Tongue (tissue), 2 donors: Measurements from ENCODE around the gene KPNA1. TPM values are rescaled to one million over a fixed set of nuclear protein-coding genes. Genes with fewer than 3 reads are reported as not detected.
A peak's percentile ranks its signal among the peaks of the same experiment; 100 is the strongest.
"Not testable (repeated sequence)": the region's sequence is repeated elsewhere in the genome, so short reads cannot be mapped to it uniquely, and the experiment has no call there.

Source experiments
- DNase-seq: peaks from one replicate; pipeline ENCODE4 v3.0.0-alpha.2; 2015
- total RNA-seq: library from RNA; depleted of rRNA; stranded (reverse); fragments of >200 nt; gene quantifications from one replicate; pipeline ENCODE4 v1.2.3, GENCODE V29; 2014

KPNA1 gene
- total RNA-seq, 1 donor from 2014 or later = 42.6 TPM

DNA sequence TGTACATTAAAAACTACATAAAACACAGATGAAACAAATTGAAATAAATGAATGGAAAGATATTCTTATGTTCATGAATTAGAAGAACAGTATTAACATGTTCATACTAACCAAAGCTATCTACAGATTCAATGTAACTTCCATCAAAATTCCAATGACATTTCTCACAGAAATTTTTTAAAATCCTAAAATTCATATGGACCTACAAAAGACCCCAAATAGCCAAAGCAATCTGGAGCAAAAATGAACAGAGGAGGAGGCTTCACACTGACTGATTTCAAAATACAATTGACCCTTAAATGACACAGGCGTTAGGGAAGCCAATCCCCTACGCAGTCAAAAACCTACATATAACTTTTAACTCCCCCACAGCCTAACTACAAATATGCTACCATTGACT lies 39.4 kb downstream of the KPNA1 start:
- no peak for DNase-seq

DNA sequence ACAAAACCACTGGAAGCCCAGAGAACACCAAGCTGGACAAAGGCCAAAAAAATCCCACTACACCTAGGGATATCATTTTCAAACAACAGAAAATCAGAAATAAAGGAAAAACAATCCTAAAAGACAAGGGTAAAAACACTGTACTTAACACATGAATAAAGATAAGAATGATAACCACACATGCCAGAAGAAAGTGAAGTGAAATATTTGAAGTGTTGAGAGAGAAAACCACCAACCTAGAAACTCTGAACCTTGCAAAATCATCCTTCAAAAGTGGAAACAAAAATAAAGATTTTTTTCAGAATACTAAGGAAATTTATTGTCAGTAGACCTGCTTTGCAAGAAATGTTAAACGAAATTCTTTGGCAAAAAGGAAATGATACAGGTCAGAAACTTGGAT lies 45.1 kb downstream of the KPNA1 start:
- no peak for DNase-seq

GRCh38 chr3:122468896-122469533 lies 45.7 kb downstream of the KPNA1 start:
- DNase-seq = no peak

- DNase-seq = no peak
Observed at GRCh38 chr3:122466701-122467240, 48.0 kb downstream of the KPNA1 start.

DNA sequence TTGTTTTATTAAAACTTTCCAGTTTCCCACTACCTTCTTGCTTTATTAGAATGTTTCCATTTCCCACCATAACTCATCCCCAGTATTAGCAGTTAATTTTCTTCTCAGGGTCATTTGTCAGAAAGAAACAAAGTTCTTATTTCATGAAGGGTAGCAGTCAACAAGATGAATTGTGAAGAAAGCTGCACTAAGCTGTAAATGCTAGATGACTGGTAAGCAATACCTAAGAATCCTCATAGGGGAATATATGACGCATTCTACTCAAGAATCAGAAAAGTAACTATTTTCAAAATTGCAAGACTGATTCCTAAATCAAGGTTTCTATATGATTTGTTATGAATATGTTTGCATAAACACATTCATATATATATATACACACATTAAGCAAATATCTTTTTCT lies 50.1 kb downstream of the KPNA1 start:
- DNase-seq = no peak

GRCh38 chr3:122462406-122462805 lies 52.3 kb downstream of the KPNA1 start:
- DNase-seq = no peak

- DNase-seq = no peak
Observed at GRCh38 chr3:122461806-122462205, 52.9 kb downstream of the KPNA1 start.

- DNase-seq = peak; percentile 42
Observed at GRCh38 chr3:122458992-122459391, 55.7 kb downstream of the KPNA1 start.

DNA sequence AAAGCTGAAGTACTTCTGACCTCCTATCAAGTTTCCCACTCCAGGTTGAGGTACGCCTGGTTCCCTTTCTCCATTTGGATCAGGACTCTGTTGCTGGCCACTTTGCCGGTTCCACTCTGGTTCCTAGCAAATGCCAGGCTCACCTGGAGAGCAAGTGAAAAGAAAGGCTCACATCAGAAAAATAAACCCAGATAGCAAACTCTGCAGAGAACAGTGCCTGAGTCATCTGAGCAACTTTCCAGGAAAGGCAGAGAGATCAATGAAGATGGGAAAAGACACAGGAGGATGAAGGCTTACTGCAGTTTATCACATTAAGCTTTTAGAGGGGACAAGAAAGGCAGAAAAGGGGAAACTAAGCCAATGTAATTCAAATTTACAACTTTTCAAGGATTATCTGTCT lies 57.0 kb downstream of the KPNA1 start:
- DNase-seq = no peak

DNA sequence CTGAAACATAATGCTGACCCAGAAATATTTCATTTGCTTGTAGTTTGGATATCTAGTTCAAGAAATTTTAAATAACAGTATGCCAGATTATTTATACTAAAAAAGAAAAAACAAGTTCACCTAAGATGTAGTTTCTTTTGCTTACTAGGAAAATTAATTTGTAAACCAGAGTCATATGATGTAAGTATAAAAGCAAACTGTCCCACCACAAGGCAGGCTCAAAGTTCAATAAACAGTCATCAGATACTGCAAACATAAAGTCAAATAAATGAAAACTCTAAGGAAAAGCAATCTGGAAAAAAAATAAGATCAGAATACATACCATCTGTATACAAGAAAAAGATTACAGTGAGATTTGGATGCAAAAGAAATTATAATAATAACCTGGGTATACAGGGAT lies 58.7 kb downstream of the KPNA1 start:
- no peak for DNase-seq

GRCh38 chr3:122451371-122451770 lies 63.4 kb downstream of the KPNA1 start:
- no peak for DNase-seq

DNA sequence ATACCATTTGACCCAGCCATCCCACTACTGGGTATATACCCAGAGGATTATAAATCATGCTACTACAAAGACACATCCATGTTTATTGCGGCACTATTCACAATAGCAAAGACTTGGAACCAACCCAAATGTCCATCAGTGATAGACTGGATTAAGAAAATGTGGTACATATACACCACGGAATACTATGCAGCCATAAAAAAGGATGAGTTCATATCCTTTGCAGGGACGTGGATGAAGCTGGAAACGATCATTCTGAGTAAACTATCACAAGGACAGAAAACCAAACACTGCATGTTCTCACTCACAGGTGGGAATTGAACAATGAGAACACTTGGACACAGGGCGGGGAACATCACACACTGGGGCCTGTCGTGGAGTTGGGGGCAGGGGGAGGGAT lies 66.5 kb downstream of the KPNA1 start:
- DNase-seq = not testable (repeated sequence)

GRCh38 chr3:122444491-122444887 lies 70.2 kb downstream of the KPNA1 start:
- DNase-seq = not testable (repeated sequence)

GRCh38 chr3:122443762-122444490 lies 70.8 kb downstream of the KPNA1 start:
- not testable (repeated sequence) for DNase-seq

- DNase-seq = no peak
Observed at GRCh38 chr3:122443090-122443489, 71.6 kb downstream of the KPNA1 start.

GRCh38 chr3:122435950-122436349 lies 78.8 kb downstream of the KPNA1 start:
- no peak for DNase-seq

GRCh38 chr3:122430371-122430770 lies 84.4 kb downstream of the KPNA1 start:
- no peak for DNase-seq

- DNase-seq = no peak
Observed at GRCh38 chr3:122427857-122428471, 86.8 kb downstream of the KPNA1 start.

DNA sequence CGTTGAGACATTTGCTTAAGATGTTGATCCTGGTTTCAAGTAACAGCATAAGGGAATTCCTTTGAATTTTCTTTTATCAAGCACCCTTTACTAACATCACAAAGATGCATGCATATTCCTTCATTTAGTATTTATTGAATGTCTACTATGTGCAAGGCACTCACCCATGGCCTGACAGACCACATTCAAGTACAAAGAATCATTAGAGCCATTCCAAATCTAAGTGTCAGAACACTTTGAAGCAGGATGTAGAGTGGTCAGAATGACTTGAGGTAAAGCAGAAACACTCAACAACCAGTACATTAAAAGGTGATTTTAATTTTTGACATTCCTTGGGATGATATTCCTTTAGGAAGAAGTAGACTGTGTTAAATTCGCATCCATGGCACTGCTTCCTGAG lies 92.9 kb downstream of the KPNA1 start:
- no peak for DNase-seq

- no peak for DNase-seq
Observed at GRCh38 chr3:122421101-122421500, 93.6 kb downstream of the KPNA1 start.

DNA sequence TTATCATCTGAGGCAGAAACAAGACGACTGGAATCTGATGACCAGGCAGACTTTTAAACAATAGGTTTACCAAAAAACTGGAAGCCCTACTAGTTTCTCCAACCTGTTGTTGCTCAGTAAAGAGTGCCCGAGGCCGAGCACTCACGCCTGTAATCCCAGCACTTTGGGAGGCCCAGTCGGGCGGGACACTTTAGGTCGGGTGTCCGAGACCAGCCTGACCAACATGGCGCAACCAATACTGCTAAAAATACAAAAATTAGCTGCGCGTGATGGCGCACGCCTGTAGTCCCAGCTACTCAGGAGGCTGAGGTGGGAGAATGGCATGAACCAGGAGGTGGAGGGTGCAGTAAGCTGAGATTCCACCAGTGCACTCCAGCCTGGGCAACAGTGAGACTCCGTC lies 97.8 kb downstream of the KPNA1 start:
- peak; percentile 5 for DNase-seq

- peak; percentile 100 for DNase-seq
Observed at GRCh38 chr3:122415762-122416654, 98.7 kb downstream of the KPNA1 start, which contains the start of gene WDR5B. Gene WDR5B, minus strand, starts transcription at chr3:122416062. Its CDS starts 534 bp downstream, at chr3:122415528.
